ENCODE measurements around the gene MCTP1. TPM values are rescaled to one million over a fixed set of nuclear protein-coding genes. Genes with fewer than 3 reads are reported as not detected.
"Not testable (repeated sequence)": the region's sequence is repeated elsewhere in the genome, so short reads cannot be mapped to it uniquely, and the experiment has no call there.

MCTP1 gene
- total and polyA plus RNA-seq, 4 experiments from 2014 or later = 0.31 to 0.42 (median 0.39) TPM; not detected in 1

DNA sequence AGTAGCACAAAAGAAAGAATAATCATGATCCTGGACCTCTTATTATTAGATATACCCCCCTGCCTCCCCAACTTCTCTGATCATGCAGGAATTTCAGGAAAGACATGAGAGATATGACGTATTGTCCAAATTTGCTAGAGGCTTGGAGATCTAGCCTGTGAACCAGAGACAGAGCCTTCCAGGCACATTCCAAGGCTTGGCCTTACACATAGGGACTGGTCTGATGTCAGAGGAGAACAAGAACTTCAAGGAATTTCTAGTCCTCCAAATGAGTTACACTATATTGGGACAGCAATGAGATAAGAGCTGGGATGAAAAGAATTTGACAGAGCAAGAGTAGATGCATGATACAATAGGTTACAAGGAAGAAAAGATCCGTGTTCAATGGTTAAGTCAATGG, 67.0 kb downstream of the MCTP1 start:
- no peaks in the 10 kb centered on the region for H3K4me1 Mint-ChIP-seq
- no peak overlapping the region for H3K4me3 Mint-ChIP-seq
- intact Hi-C loops (cut with micrococcal nuclease) = no loop called here
- peaks cover 0 to 2% (median 0%) of the 10 kb centered on the region in 8 donors for H3K9me3 Mint-ChIP-seq
- Histone ChIP-seq H3K27me3 (ENCODE audit: insufficient read depth, low read length) (no peaks in the 10 kb centered on the region), H3K36me3 (ENCODE audit: insufficient read depth, low read length) (no peaks in the 10 kb centered on the region), H3K9me3 (ENCODE audit: control insufficient read depth in 1 of 2, low read length in 2 of 2) (no peaks in the 10 kb centered on the region), H3K4me3 (ENCODE audit: low read length in 2 of 2) (no peak overlapping the region), H3K4me1 (ENCODE audit: insufficient read depth, low read length) (no peaks in the 10 kb centered on the region), H3K27ac (ENCODE audit: low read depth, low read length) (no peak overlapping the region)
- no peaks in the 10 kb centered on the region for H3K27me3 Mint-ChIP-seq
- H3K36me3 Mint-ChIP-seq = no peaks in the 10 kb centered on the region
- H3K27ac Mint-ChIP-seq = no peak overlapping the region
- POLR2A ChIA-PET (ENCODE audit: partially characterized antibody) = no interaction called here
- CTCF ChIA-PET (ENCODE audit: partially characterized antibody) = no interaction called here
- no peak for DNase-seq

DNA sequence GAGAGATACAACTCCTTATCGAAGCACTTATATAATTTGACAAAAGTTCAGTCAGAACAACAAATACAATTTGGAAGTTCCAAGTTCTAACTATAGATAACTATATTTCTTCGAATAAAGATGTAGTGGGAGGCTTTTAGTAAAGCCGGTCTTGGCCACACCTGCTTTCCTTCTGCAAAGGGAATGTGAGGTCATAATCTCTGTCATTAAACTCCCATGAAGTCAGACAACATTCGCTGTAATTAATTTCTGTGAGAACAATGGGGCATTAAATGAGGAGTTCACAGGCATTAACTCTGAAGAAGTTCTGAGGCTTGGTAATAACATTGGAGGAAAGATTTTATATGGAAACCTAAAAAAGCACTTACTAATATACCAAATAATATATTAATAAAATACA, 67.5 kb downstream of the MCTP1 start:
- Histone ChIP-seq H3K9me3 (ENCODE audit: control insufficient read depth in 1 of 2, low read length in 2 of 2) (no peaks in the 10 kb centered on the region), H3K27me3 (ENCODE audit: insufficient read depth, low read length) (no peaks in the 10 kb centered on the region), H3K36me3 (ENCODE audit: insufficient read depth, low read length) (no peaks in the 10 kb centered on the region), H3K4me1 (ENCODE audit: insufficient read depth, low read length) (no peaks in the 10 kb centered on the region), H3K4me3 (ENCODE audit: low read length in 2 of 2) (no peak overlapping the region), H3K27ac (ENCODE audit: low read depth, low read length) (no peak overlapping the region)
- no peak for DNase-seq
- Mint-ChIP-seq H3K36me3 (no peaks in the 10 kb centered on the region), H3K4me3 (no peak overlapping the region), H3K27ac (no peak overlapping the region), H3K9me3 (peaks cover 0 to 5% (median 0%) of the 10 kb centered on the region in 8 donors), H3K27me3 (no peaks in the 10 kb centered on the region), H3K4me1 (no peaks in the 10 kb centered on the region)
- ChIA-PET CTCF (ENCODE audit: partially characterized antibody) (no interaction called here), POLR2A (ENCODE audit: partially characterized antibody) (no interaction called here)
- intact Hi-C loops (cut with micrococcal nuclease) = no loop called here

- Mint-ChIP-seq H3K27me3 (no peaks in the 10 kb centered on the region), H3K4me1 (no peaks in the 10 kb centered on the region), H3K27ac (no peak overlapping the region), H3K36me3 (no peaks in the 10 kb centered on the region), H3K9me3 (peaks cover 0 to 8% (median 4%) of the 10 kb centered on the region in 8 donors), H3K4me3 (no peak overlapping the region)
- H3K27me3 ChIP-seq (ENCODE audit: insufficient read depth, low read length) = no peaks in the 10 kb centered on the region
- POLR2A ChIA-PET (ENCODE audit: partially characterized antibody) = no interaction called here
- H3K4me3 ChIP-seq (ENCODE audit: low read length in 2 of 2) = no peak overlapping the region
- H3K9me3 ChIP-seq (ENCODE audit: control insufficient read depth in 1 of 2, low read length in 2 of 2) = no peaks in the 10 kb centered on the region
- H3K27ac ChIP-seq (ENCODE audit: low read depth, low read length) = no peak overlapping the region
- H3K36me3 ChIP-seq (ENCODE audit: insufficient read depth, low read length) = no peaks in the 10 kb centered on the region
- DNase-seq = no peak
- H3K4me1 ChIP-seq (ENCODE audit: insufficient read depth, low read length) = no peaks in the 10 kb centered on the region
- CTCF ChIA-PET (ENCODE audit: partially characterized antibody) = no interaction called here
- intact Hi-C loops (cut with micrococcal nuclease) = no loop called here
These were observed 68.5 kb downstream of the MCTP1 start for GRCh38 chr5:95216136-95216955.

DNA sequence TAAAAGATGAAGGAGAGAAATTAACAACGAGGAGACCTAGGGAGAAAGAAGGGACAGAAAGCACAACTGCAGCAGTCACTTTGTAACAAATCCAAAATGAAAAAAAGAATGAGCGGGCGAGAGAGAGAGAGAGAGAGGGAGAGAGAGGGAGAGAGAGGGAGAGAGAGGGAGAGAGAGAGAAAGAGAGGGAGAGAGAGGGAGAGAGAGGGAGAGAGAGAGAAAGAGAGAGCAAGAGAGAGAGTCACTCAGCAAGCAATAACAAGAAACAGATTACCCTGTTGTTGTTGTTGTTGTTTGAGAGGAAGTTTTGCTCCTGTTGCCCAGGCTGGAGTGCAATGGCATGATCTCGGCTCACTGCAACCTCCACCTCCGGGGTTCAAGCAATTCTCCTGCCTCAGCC, 77.1 kb downstream of the MCTP1 start:
- POLR2A ChIA-PET (ENCODE audit: partially characterized antibody); intact Hi-C loops (cut with micrococcal nuclease); H3K36me3 Mint-ChIP-seq: not testable (repeated sequence)

DNA sequence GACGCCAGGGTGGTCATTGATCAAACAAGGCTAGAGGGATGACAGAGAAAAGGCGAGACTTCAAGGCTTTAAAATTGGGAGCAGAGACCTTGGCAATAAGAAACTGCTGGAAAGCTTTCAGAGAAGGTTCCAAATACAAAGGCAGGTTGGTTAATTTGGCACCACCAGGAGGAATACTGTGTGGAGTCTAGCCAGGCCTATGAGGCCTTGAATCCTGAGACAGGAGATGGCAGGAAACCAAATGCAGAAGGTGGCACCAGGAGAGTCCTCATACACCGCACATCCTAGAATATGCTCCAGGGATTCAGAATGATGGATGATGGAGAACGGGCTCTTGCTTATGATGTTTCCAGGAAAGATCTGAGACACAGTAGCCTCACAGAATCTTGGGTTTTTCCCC, 90.0 kb downstream of the MCTP1 start:
- no peak overlapping the region for H3K27ac Mint-ChIP-seq
- CTCF ChIA-PET (ENCODE audit: partially characterized antibody) = no interaction called here
- no peaks in the 10 kb centered on the region for H3K4me1 ChIP-seq (ENCODE audit: insufficient read depth, low read length)

More for the DNA sequence above, 77.1 kb downstream of the MCTP1 start:
- H3K4me3 Mint-ChIP-seq; H3K27ac Mint-ChIP-seq; H3K9me3 ChIP-seq (ENCODE audit: control insufficient read depth in 1 of 2, low read length in 2 of 2); DNase-seq; H3K27me3 Mint-ChIP-seq; H3K4me3 ChIP-seq (ENCODE audit: low read length in 2 of 2); H3K36me3 ChIP-seq (ENCODE audit: insufficient read depth, low read length); H3K27ac ChIP-seq (ENCODE audit: low read depth, low read length); H3K27me3 ChIP-seq (ENCODE audit: insufficient read depth, low read length); CTCF ChIA-PET (ENCODE audit: partially characterized antibody); H3K4me1 ChIP-seq (ENCODE audit: insufficient read depth, low read length); H3K4me1 Mint-ChIP-seq: not testable (repeated sequence)
- peaks cover under 1 to 12% (median 7%) of the 10 kb centered on the region in 8 donors for H3K9me3 Mint-ChIP-seq

DNA sequence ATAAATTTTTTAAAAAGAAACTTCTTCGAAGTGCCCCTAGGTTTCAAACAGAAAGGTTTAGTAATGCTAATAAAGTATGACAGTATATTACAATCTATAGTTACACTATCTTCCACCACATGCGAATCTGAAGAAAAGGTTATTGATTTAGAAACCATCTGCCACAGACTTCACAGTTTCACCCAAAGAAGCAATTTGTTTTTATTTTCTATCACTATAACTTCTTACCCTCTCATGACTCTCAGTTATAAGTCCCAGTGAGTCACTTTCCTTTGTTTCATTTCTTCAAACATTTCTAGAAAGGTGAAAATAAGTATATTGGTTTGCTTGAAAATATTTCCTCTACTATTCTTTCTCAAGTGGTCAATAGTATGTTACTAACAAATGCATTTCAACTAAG, 93.6 kb downstream of the MCTP1 start:
- H3K27me3 Mint-ChIP-seq = peaks cover 0 to 3% of the 10 kb centered on the region in 2 donors
- Histone ChIP-seq H3K27ac (ENCODE audit: low read depth, low read length) (no peak overlapping the region), H3K9me3 (ENCODE audit: control insufficient read depth in 1 of 2, low read length in 2 of 2) (no peaks in the 10 kb centered on the region), H3K36me3 (ENCODE audit: insufficient read depth, low read length) (no peaks in the 10 kb centered on the region), H3K4me1 (ENCODE audit: insufficient read depth, low read length) (no peaks in the 10 kb centered on the region), H3K4me3 (ENCODE audit: low read length in 2 of 2) (no peak overlapping the region), H3K27me3 (ENCODE audit: insufficient read depth, low read length) (no peaks in the 10 kb centered on the region)
- ChIA-PET POLR2A (ENCODE audit: partially characterized antibody) (no interaction called here), CTCF (ENCODE audit: partially characterized antibody) (no interaction called here)
- intact Hi-C loops (cut with micrococcal nuclease) = no loop called here
- H3K9me3 Mint-ChIP-seq = peaks cover 0 to 6% (median 0%) of the 10 kb centered on the region in 8 donors
- H3K36me3 Mint-ChIP-seq = no peaks in the 10 kb centered on the region
- no peaks in the 10 kb centered on the region for H3K4me1 Mint-ChIP-seq
- DNase-seq = no peak
- no peak overlapping the region for H3K27ac Mint-ChIP-seq
- H3K4me3 Mint-ChIP-seq = no peak overlapping the region

More for the DNA sequence above, 90.0 kb downstream of the MCTP1 start:
- Histone ChIP-seq H3K9me3 (ENCODE audit: control insufficient read depth in 1 of 2, low read length in 2 of 2) (no peaks in the 10 kb centered on the region), H3K4me3 (ENCODE audit: low read length in 2 of 2) (no peak overlapping the region), H3K27ac (ENCODE audit: low read depth, low read length) (no peak overlapping the region), H3K27me3 (ENCODE audit: insufficient read depth, low read length) (no peaks in the 10 kb centered on the region), H3K36me3 (ENCODE audit: insufficient read depth, low read length) (no peaks in the 10 kb centered on the region)
- H3K4me1 Mint-ChIP-seq = no peaks in the 10 kb centered on the region
- POLR2A ChIA-PET (ENCODE audit: partially characterized antibody) = no interaction called here
- DNase-seq = no peak
- peaks cover 0 to 1% of the 10 kb centered on the region in 2 donors for H3K27me3 Mint-ChIP-seq
- no peaks in the 10 kb centered on the region for H3K36me3 Mint-ChIP-seq
- H3K4me3 Mint-ChIP-seq = no peak overlapping the region
- peaks cover 0 to 2% (median 0%) of the 10 kb centered on the region in 8 donors for H3K9me3 Mint-ChIP-seq
- intact Hi-C loops (cut with micrococcal nuclease) = no loop called here

DNA sequence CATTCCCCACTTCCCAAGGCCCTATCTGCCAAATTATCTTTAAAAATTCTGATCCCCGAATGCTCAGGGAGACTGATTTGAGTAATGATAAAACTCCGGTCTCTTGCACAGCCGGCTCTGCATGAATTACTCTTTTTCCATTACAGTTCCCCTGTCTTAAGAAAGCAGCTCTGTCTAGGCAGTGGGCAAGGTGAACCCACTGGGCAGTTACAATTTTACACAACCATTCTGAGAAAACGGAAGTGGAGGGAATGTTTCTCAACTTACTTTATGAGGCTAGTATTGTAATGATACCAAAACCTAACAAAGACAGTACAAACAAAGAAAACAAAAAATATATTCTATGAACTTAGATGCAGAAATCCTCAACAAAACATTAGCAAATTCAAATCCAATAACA, 100.0 kb downstream of the MCTP1 start:
- Mint-ChIP-seq H3K27ac (no peak overlapping the region), H3K4me3 (no peak overlapping the region), H3K36me3 (no peaks in the 10 kb centered on the region), H3K4me1 (no peaks in the 10 kb centered on the region), H3K9me3 (peaks cover 0 to 6% (median 0%) of the 10 kb centered on the region in 8 donors), H3K27me3 (peaks cover 0 to 2% of the 10 kb centered on the region in 2 donors)
- ChIA-PET POLR2A (ENCODE audit: partially characterized antibody) (no interaction called here), CTCF (ENCODE audit: partially characterized antibody) (no interaction called here)
- H3K27ac ChIP-seq (ENCODE audit: low read depth, low read length) = no peak overlapping the region
- no peaks in the 10 kb centered on the region for H3K27me3 ChIP-seq (ENCODE audit: insufficient read depth, low read length)
- H3K9me3 ChIP-seq (ENCODE audit: control insufficient read depth in 1 of 2, low read length in 2 of 2) = no peaks in the 10 kb centered on the region
- H3K36me3 ChIP-seq (ENCODE audit: insufficient read depth, low read length) = no peaks in the 10 kb centered on the region
- H3K4me3 ChIP-seq (ENCODE audit: low read length in 2 of 2) = no peak overlapping the region
- DNase-seq = no peak
- H3K4me1 ChIP-seq (ENCODE audit: insufficient read depth, low read length) = no peaks in the 10 kb centered on the region
- intact Hi-C loops (cut with micrococcal nuclease) = no loop called here

Data from CD4-positive, alpha-beta memory T cell (primary cell).